Stimulated activated CD4-positive, alpha-beta T cell treated with anti-CD3 and anti-CD28 coated beads, TNF-alpha, amount 100 ng/mL, for 48 hours (primary cell): ENCODE results near the gene ETV5.
A peak's percentile ranks its signal among the peaks of the same experiment; 100 is the strongest.
"Not testable (repeated sequence)": the region's sequence is repeated elsewhere in the genome, so short reads cannot be mapped to it uniquely, and the experiment has no call there.

ENCODE experiments used
- DNase-seq, 3 donors: peaks; one replicate each; pipeline ENCODE4 v3.0.0-alpha.2; 2020; ENCODE audit warnings: low read depth in 3 of 3

Gene ETV5

GRCh38 chr3:186067360-186068242, 41.3 kb downstream of the ETV5 start:
- no peak for DNase-seq

GRCh38 chr3:186060222-186060621, 48.7 kb downstream of the ETV5 start:
- DNase-seq, result peak in 1 of 3 donors; percentile 7

GRCh38 chr3:186059192-186059591, 49.7 kb downstream of the ETV5 start:
- DNase-seq, result no peak

DNA sequence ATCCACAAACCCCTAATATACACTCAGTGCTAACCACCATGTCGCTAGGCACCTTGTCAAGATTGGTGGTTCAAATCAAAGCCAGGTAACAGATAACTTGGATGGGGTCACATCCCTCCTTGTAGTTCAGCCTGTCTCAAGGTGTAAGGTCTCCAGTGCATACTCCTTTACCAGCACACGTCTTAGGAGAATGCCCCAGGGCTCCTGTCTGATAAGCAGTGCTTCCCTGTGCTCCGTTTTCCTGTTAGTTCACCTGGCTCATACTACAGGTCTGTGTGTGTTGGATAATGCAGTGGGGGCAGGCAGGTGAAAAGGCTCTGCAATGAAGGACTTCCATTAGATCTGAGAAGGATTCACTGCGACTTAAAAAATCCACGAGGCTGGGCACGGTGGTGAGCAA, 50.7 kb downstream of the ETV5 start:
- DNase-seq, result no peak

GRCh38 chr3:186057594-186057993, 51.3 kb downstream of the ETV5 start:
- DNase-seq, result no peak

DNA sequence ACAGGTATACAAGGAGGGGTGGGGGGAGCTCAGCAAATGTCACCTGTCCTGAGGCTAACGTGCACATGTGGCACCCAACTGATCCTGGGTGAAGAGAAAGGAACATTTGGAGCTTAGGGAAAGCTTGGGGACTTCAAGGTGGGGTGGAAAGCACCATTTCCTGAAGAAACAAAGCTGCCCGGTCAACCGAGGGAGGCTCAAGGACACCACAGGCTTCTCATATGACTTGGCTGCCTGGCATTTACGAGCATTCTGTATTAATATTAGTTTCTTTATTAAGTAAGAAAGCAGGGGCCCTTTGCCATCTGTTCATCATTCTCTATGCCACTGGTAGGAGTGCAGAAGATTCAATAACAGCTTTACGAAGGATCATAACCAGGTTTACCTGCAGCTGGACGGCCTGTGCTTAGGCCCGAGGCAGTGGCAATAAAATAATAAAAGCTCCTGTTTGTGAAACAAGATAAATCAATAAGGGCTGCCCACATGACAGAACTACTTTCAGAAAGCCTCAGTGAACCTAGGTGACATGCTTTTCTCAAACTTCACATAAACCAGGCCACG, 54.0 kb downstream of the ETV5 start:
- DNase-seq, result no peak

DNA sequence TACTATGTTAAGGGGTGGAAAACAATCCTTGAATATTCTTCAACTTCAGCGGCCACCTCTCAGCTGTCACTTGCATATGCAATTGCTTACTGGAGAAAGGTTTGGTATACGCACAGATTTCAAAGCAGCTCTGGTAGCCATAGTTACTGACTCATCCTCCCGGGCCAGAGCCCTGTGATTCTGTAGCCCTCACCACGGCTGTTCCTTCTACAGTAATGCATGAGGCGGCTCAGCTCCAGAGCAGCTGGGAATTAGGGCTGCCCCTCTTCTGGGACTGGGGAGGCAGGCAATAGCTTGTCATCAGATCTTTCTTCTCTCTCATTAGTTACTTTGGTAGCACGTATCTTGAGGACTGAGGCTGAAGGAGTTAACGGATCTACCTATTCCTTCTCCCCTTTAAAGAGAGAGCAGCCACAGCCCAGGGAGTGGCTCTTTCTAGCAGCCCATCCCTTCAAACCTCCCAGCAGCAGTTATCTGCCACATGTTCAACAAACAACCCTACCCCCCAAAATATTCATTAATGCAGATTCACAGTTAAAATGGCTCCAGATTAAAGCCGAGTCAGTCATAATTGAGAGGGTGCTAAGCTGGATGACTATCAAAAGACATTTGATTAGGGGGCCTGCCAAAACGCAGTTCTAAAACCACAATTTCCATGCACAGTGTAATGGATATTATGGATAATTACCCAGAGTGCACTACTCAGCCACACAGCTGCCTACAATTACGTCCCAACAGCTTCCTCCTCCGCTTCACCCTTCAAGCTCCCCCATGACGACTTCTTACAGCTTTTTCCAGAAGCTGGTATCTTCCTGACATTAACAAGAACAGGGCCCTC, 54.7 kb downstream of the ETV5 start:
- no peak for DNase-seq

GRCh38 chr3:186052096-186052840, 56.6 kb downstream of the ETV5 start:
- DNase-seq, result no peak

- no peak for DNase-seq
Measured at GRCh38 chr3:186049001-186049400, 59.9 kb downstream of the ETV5 start.

- DNase-seq, result no peak
Measured at GRCh38 chr3:186048119-186048518, 60.8 kb downstream of the ETV5 start.

- DNase-seq, result no peak
Measured at GRCh38 chr3:186046838-186047237, 62.1 kb downstream of the ETV5 start.

DNA sequence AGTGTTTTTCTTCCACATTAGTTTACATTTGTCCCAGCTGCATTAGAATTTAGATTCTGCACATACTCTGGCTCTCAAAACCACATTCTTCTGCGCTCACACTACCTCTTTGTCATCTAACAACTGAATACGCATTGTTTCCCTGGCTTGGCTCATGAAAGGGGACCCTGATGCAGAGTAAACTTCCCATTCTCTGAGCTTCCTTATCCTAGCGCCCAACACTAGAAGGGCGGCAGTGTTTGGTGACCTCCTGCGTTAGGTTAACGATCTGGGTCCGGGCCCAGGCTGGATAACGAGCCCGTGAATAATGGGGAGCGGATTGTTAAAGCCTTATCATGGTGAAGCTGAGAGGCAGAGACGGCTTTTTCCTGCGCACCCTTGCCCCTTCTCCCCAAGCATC, 63.9 kb downstream of the ETV5 start:
- DNase-seq, result no peak

DNA sequence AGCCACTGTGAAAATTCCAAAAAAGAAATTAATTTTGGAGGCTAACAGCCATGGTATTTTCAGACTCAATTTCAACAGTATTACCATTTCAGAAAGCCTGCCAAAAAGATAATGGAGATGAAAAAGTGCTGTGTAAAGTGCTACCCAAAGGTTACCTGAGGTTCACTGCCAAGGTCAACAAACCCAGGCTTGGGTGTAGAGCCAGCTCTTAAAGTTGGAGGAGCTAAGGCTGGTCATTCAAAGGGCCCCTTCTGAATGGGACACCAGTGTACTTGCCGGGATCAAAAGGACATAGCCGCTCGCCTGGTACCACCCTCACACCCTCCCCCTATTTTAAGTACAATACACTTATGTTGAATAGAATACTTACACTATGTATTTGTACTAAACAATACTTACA, 64.5 kb downstream of the ETV5 start:
- DNase-seq, result no peak

DNA sequence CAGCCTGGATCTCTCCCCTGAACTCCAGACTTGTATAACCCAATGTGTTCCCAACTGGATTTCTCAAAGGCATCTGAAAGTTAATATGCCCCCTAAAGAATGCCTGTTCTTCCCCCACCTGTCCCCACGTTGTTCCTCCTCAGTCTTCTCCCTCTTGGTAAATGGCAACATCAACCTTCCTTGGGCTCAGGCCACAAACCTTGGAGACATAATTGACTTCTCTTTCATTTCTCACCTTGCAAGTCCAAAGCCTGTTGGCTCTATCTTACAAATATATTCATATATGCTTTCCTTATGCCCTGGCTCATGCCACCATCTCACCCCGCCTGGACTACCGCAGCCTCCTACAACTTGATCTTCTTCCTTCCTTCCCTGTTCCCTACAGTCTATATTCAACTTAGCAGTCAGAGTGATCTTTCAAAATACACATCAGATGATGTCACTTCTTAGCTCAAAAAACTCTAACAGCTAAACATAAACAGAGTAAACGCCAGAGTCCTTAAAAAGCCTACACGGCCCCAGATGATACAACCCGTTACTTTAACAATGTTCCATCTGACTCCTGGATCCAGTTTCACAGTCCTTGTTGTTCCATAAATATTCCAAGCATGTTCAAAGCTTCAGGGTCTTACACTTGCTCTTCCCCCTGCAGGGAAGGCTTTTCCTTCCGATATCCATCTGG, 66.2 kb downstream of the ETV5 start:
- no peak for DNase-seq

DNA sequence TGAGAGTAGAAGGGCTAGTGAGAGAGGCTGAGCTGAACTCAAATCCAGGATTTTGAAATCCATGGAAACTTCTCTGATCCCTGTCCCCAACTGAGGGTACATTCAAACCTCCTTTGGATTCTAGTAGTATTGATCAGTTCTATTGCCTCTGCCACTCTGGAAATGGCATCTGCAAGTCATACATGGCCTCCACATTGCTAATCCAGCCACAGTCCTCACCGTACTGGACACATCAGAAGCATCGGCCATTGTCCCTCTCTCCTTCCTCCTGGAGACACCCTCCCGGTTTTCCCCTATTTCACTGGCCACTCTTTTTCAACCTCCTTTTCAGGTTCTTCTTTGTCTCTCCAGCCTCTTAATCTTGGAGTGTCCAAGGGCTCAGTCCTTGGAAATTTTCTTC, 66.9 kb downstream of the ETV5 start:
- DNase-seq, result no peak

GRCh38 chr3:186038360-186038759, 70.5 kb downstream of the ETV5 start:
- DNase-seq, result no peak

- DNase-seq, result no peak
Measured at GRCh38 chr3:186035277-186035676, 73.6 kb downstream of the ETV5 start.

- no peak for DNase-seq
Measured at GRCh38 chr3:186032321-186032720, 76.6 kb downstream of the ETV5 start.

DNA sequence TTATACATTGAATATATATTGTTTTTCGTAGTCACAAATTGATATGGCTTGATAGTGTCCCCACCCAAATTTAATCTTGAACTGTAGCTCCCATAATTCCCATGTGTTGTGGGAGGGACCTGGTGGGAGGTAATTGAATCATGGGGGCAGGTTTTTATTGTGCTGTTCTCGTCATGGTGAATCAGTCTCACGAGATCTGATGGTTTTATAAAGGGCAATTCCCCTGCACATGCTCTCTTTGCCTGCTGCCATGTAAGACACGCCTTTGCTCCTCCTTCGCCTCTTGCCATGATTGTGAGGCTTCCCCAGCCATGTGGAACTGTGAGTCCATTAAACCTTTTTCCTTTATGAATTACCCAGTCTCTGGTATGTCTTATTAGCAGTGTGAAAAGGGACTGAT, 82.9 kb downstream of the ETV5 start:
- DNase-seq, result not testable (repeated sequence)

DNA sequence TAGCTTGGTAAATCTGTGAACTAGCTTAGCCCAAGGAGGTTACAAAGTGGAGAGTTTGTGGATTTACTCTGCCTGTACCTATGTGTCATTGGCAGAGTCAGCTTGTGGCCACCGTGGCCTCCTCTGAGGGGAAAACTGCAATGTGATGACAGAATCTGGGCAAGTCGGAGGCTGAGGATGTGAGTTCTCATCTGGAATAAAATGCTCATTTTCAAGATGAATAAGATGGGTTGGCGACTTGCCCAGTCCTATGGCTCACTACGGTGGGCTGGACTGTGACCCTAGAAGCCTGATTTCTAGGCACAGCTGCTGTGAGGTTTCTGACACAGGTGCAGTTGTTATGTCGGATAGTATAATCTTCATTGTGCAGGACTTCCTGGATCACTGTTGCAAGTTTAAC, 83.7 kb downstream of the ETV5 start:
- peak; percentile 27 to 52 (median 27) for DNase-seq

DNA sequence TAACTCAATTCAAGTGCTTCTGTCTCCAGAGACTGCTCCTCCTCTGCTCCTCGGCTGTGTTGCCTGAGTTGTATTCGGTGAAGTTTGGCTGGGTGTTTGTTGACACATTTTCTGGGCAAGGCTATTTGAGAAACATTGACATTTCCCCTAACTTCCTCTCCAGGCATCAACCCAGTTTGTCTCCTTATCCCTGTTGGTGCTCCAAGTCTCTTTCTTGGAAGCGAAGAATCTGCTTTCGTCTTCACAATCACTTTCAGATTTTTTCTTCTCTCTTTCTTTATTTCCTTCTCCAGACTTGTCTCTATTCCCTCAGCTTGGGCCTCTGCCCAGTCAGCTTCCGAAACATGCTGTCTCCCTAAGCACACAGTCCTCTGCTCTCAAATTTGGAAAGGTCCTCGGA, 84.7 kb downstream of the ETV5 start:
- no peak for DNase-seq
